HepG2 (cell line): ENCODE results near the gene MTRFR. TPM values are rescaled to one million over a fixed set of nuclear protein-coding genes. Genes with fewer than 3 reads are reported as not detected.

Source experiments
- ATAC-seq: fragments of 200-7000 bp; cut with Tn5 transposase; 3 replicates; pipeline ENCODE4 v1.9.1; 2020; ENCODE audit warnings: mild to moderate bottlenecking, moderate library complexity
- BruUV-seq: library from RNA; stranded (reverse); fragments of 400-500 nt; replicated peaks from 2 replicates; lab custom pipeline; 2021; lab: Mats Ljungman, UMichigan
- CTCF ChIA-PET: fragments of 300-600 bp; formaldehyde crosslinking; extraction: SDS; loops from one replicate; lab custom pipeline; 2021; ENCODE audit warnings: low total read pairs, inconsistent platforms, low intra/inter-chr PET ratio; lab: Yijun Ruan, JAX
- POLR2A ChIA-PET: fragments of 350-600 bp; sonication (Branson Sonifier 250); formaldehyde crosslinking; loops from one replicate; lab custom pipeline; 2020; ENCODE audit warnings: antibody characterized with exemption, inconsistent platforms; lab: Yijun Ruan, JAX
- DNase-seq: peaks from one replicate; pipeline ENCODE4 v3.0.0-alpha.2; 2015; ENCODE audit warnings: low spot score
- FAIRE-seq: peaks from 3 replicates; lab custom pipeline; 2011; peaks lifted over from hg19 to GRCh38; lab: Jason Lieb, UNC
- H2AFZ ChIP-seq: one replicate; pipeline ENCODE4 v1.6.1; 2011; ENCODE audit warnings: low read length, inconsistent platforms
- H3K27ac ChIP-seq: fragments of 300-600 bp; 3 replicates; pipeline ENCODE4 v1.8.0; 2011; ENCODE audit warnings: mixed run types, mild to moderate bottlenecking, mixed read lengths, low read length, inconsistent platforms; ENCODE audit not compliant: insufficient read depth; ENCODE audit errors: extremely low read length
- H3K27me3 ChIP-seq, 2 experiments: fragments of 200-600 bp in 1 of 2; 2 replicates in 1 of 2; 3 replicates in 1 of 2; pipeline versions ENCODE4 v1.6.0 to v1.8.0; 2011; ENCODE audit warnings: low read length in 2 of 2, mild to moderate bottlenecking in 2 of 2, moderate library complexity in 2 of 2, inconsistent platforms in 1 of 2; ENCODE audit not compliant: insufficient read depth in 2 of 2, control insufficient read depth in 1 of 2
- H3K36me3 ChIP-seq, 2 experiments: fragments of 200-600 bp in 1 of 2; replicated peaks in 1 of 2; 2 replicates in 1 of 2; 3 replicates in 1 of 2; pipeline versions ENCODE4 v1.5.1 to v1.8.0; 2011; ENCODE audit warnings: low read length in 2 of 2, inconsistent platforms in 1 of 2; ENCODE audit not compliant: insufficient read depth in 2 of 2, control insufficient read depth in 1 of 2
- H3K4me1 ChIP-seq: 2 replicates; pipeline ENCODE4 v1.5.1; 2012; ENCODE audit warnings: low read length, inconsistent platforms; ENCODE audit not compliant: insufficient read depth
- H3K4me2 ChIP-seq: 2 replicates; pipeline ENCODE4 v1.6.0; 2011; ENCODE audit warnings: low read depth, low read length, inconsistent platforms
- H3K4me3 ChIP-seq, 3 experiments: fragments of 200-600 bp in 1 of 3; sonication (generic), shearing (Covaris generic) in 1 of 3; replicated peaks in 1 of 3; 2 replicates each; pipeline ENCODE4 v1.5.1; 2011 to 2016; ENCODE audit warnings: low read length in 3 of 3, inconsistent platforms in 2 of 3, low read depth in 2 of 3, mild to moderate bottlenecking in 2 of 3, control low read depth in 1 of 3, mixed read lengths in 1 of 3; ENCODE audit not compliant: insufficient read depth in 1 of 3
- H3K79me2 ChIP-seq: one replicate; pipeline ENCODE4 v1.6.1; 2011; ENCODE audit warnings: low read length, inconsistent platforms; ENCODE audit not compliant: insufficient read depth
- H3K9ac ChIP-seq: 2 replicates; pipeline ENCODE4 v1.6.0; 2011; ENCODE audit warnings: mild to moderate bottlenecking, low read depth, low read length, inconsistent platforms; ENCODE audit not compliant: insufficient read depth
- H3K9me3 ChIP-seq: 2 replicates; pipeline ENCODE4 v1.5.1; 2012; ENCODE audit warnings: mild to moderate bottlenecking, low read length
- H4K20me1 ChIP-seq: 2 replicates; pipeline ENCODE4 v1.6.0; 2011; ENCODE audit warnings: inconsistent platforms, mild to moderate bottlenecking, low read length, moderate library complexity; ENCODE audit not compliant: insufficient read depth
- CCDC6 ChIP-seq: sonication (generic); formaldehyde crosslinking; IDR thresholded peaks from 2 replicates; pipeline ENCODE4 v1.8.1; 2022; ENCODE audit warnings: mild to moderate bottlenecking, missing genetic modification reagents, moderate library complexity
- GTF2F1 ChIP-seq: fragments of 150-350 bp; IDR thresholded peaks from 2 replicates; pipeline ENCODE4 v1.6.1; 2014; ENCODE audit warnings: low read length
- GTF3A ChIP-seq: sonication (generic); formaldehyde crosslinking; conservative IDR thresholded peaks from 2 replicates; pipeline ENCODE4 v1.4.0; 2020; ENCODE audit warnings: mild to moderate bottlenecking, missing genetic modification reagents
- HHEX ChIP-seq: IDR thresholded peaks from 2 replicates; pipeline ENCODE4 v1.6.1; 2016; ENCODE audit warnings: control low read depth
- KLF12 ChIP-seq: sonication (generic); formaldehyde crosslinking; IDR thresholded peaks from 2 replicates; pipeline ENCODE4 v1.4.0; 2020; ENCODE audit warnings: missing genetic modification reagents, borderline replicate concordance
- MAFF ChIP-seq: IDR thresholded peaks from 2 replicates; pipeline ENCODE4 v1.6.1; 2011; ENCODE audit warnings: low read depth, low read length, improper control_type of control experiment
- MAZ ChIP-seq, 2 experiments: sonication (generic) in 1 of 2; formaldehyde crosslinking in 1 of 2; IDR thresholded peaks; 2 replicates each; pipeline versions ENCODE4 v1.5.0 to v1.6.1; 2012 to 2020; ENCODE audit warnings: low read depth in 2 of 2, mild to moderate bottlenecking in 2 of 2, borderline replicate concordance in 1 of 2, improper control_type of control experiment in 1 of 2, low read length in 1 of 2, missing genetic modification reagents in 1 of 2, moderate library complexity in 1 of 2
- MTF1 ChIP-seq: sonication (generic); formaldehyde crosslinking; IDR thresholded peaks from 2 replicates; pipeline ENCODE4 v1.5.0; 2020; ENCODE audit warnings: missing genetic modification reagents
- PHF8 ChIP-seq: sonication (generic); formaldehyde crosslinking; IDR thresholded peaks from 2 replicates; pipeline ENCODE4 v1.5.0; 2020; ENCODE audit warnings: missing genetic modification reagents
- RAD21 ChIP-seq: fragments of 450-650 bp; formaldehyde crosslinking; IDR thresholded peaks from 2 replicates; pipeline ENCODE4 v1.5.0; 2020; ENCODE audit warnings: mild to moderate bottlenecking
- RCOR2 ChIP-seq: IDR thresholded peaks from 2 replicates; pipeline ENCODE4 v1.6.1; 2016; ENCODE audit warnings: missing biosample characterization, missing genetic modification reagents
- SAP130 ChIP-seq: IDR thresholded peaks from 2 replicates; pipeline ENCODE4 v1.6.1; 2016; ENCODE audit warnings: low read depth
- SMYD3 ChIP-seq: sonication (generic); formaldehyde crosslinking; IDR thresholded peaks from 2 replicates; pipeline ENCODE4 v1.8.1; 2023; ENCODE audit warnings: mild to moderate bottlenecking, missing genetic modification reagents
- ZFY ChIP-seq: sonication (generic); formaldehyde crosslinking; IDR thresholded peaks from 2 replicates; pipeline ENCODE4 v1.4.0; 2020; ENCODE audit warnings: missing genetic modification reagents
- ZNF121 ChIP-seq: sonication (generic); formaldehyde crosslinking; IDR thresholded peaks from 2 replicates; pipeline ENCODE4 v1.5.0; 2020; ENCODE audit warnings: mild to moderate bottlenecking, missing genetic modification reagents
- WGBS: methylation state at CpG from one replicate; pipeline ENCODE4 v1.1.6; 2017; ENCODE audit warnings: low lambda C conversion rate; 5-methylcytosine and 5-hydroxymethylcytosine counted together
- in situ Hi-C: cut with HindIII; loops from 2 replicates; pipeline ENCODE4 v1.10.0; 2017; ENCODE audit warnings: low pct_unique_long_range_greater_than_20kb; ENCODE audit not compliant: extremely low pct_ligation_motif_present
- intact Hi-C: fragments of 100-400 bp; cut with micrococcal nuclease; formaldehyde crosslinking; loops from one replicate; pipeline ENCODE4 v1.10.0; 2022; ENCODE audit not compliant: unreplicated experiment
- polyA plus RNA-seq, 8 experiments: library from polyadenylated mRNA; depleted of rRNA in 3 of 8; stranded (reverse) in 7 of 8; unstranded in 1 of 8; fragments of >200 nt; fragmentation: Illumina TruSeq in 4 of 8; extraction: Trizol in 4 of 8; gene quantifications; 2 replicates each; pipeline versions ENCODE4 v1.2.1 to v1.2.3, GENCODE V29; 2011 to 2016; ENCODE audit warnings: low read depth in 4 of 8, missing spikeins in 1 of 8, mixed read lengths in 1 of 8; ENCODE audit not compliant: insufficient read depth in 1 of 8
- total RNA-seq, 5 experiments: library from RNA; depleted of rRNA; stranded (reverse); fragments of >200 nt; fragmentation: Illumina TruSeq; extraction: Trizol; gene quantifications; 2 replicates each; pipeline ENCODE4 v1.2.3, GENCODE V29; 2016; ENCODE audit warnings: low read depth in 1 of 5
- TF ChIP-seq, protein P1 (sequence below): IDR thresholded peaks from 2 replicates; pipeline ENCODE4 v1.6.1; 2016; ENCODE audit warnings: missing compliant biosample characterization, missing genetic modification reagents, borderline replicate concordance
- TF ChIP-seq, protein P2 (sequence below): IDR thresholded peaks from 2 replicates; pipeline ENCODE4 v1.6.1; 2018; ENCODE audit warnings: missing genetic modification reagents, mild to moderate bottlenecking, missing compliant biosample characterization
- TF ChIP-seq, protein P3 (sequence below): sonication (generic); formaldehyde crosslinking; IDR thresholded peaks from 2 replicates; pipeline ENCODE4 v1.9.0; 2022; ENCODE audit warnings: low read depth, missing genetic modification reagents
- TF ChIP-seq, protein P4 (sequence below): sonication (generic); formaldehyde crosslinking; IDR thresholded peaks from 2 replicates; pipeline ENCODE4 v1.5.0; 2020; ENCODE audit warnings: mild to moderate bottlenecking, missing genetic modification reagents, moderate library complexity

MTRFR gene
- total and polyA plus RNA-seq, 2 of the 13 experiments (the other 11 are each of a cell fraction or from before 2014, with no cell fraction given), result 7.1 to 9.9 TPM

DNA sequence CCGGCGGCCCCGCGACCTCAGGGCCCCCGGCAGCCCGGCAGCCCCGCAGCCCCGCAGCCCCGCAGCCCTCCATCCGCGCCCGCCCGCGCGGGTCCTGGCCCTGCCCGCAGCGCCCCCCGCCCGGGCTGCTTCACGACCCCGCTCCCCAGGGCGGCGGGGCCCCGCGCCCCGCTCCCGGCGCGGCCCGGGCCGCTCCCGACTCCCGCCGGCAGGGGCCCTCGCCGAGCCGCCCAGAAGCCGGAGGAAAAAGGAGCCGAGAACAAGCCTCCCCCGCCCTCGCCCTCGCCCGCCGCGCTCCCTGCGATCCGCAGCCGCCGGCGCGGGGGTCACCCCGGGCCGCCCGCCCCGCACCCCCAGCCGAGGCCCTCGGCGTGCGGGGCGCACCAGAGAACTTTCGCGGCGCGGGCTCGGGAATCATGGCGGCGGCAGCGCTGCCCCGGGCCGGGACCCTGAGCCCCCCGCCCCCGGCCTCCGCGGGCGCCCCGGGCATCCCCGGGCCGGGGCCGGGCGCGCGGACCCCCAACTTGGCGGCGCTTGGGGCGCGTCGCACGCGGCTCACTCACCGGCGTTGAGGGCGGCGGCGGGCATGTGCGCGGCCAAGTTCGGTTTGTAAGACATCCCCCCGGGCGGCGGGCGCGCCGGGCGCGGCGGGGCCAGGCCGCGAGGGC, 37.9 kb downstream of the MTRFR start:
- H3K4me2 ChIP-seq, result peak overlapping the region; percentile 78
- no CpG with 5 or more reads among the region's 108 CpGs for whole genome bisulfite sequencing
- peak overlapping the region; percentile 86 for H3K9ac ChIP-seq
- in situ Hi-C loops (no loop called here), intact Hi-C loops (no loop called here)
- peaks cover 23% of the 10 kb centered on the region for H3K4me1 ChIP-seq
- no peaks in the 10 kb centered on the region for H3K9me3 ChIP-seq
- H3K27ac ChIP-seq, result peak overlapping the region; percentile 83
- H3K27me3 ChIP-seq, result no peaks in the 10 kb centered on the region; a peak in 1 of 5 replicates
- H3K79me2 ChIP-seq, result peaks cover 38% of the 10 kb centered on the region
- BruUV-seq, result no TSS peak
- ATAC-seq (peak; percentile 35), DNase-seq (peak; percentile 31), FAIRE-seq (no peak)
- peaks cover 13% of the 10 kb centered on the region in 2 experiments; a peak in 4 of 5 replicates for H3K36me3 ChIP-seq
- peak overlapping the region; percentile 71 to 95 (median 81); a peak in 5 of 6 replicates for H3K4me3 ChIP-seq
- H4K20me1 ChIP-seq, result no peaks in the 10 kb centered on the region
- no peak overlapping the region for H2AFZ ChIP-seq
- ChIA-PET POLR2A (interaction anchor here (4.6 kb wide), 1 partner anchor 38 kb away, joined by 18 read pairs; the partner anchor contains the start of genes MPHOSPH9 and MTRFR), CTCF (no interaction called here)
- TF ChIP-seq ZFY (CRISPR knock-in tag) (peak; percentile 12; the same call in 1 of the 2 replicates), ZNF121 (CRISPR knock-in tag) (no peak), GTF3A (CRISPR knock-in tag) (no peak), GTF2F1 (no peak), RAD21 (peak; percentile 86), MAZ (IDR thresholded peaks at IDR 0.05; ENCODE audit: borderline replicate concordance, low read depth, low read length) (no peak), MAZ (CRISPR knock-in tag; IDR thresholded peaks at IDR 0.05; ENCODE audit: low read depth) (peak; percentile 69; the same call in 1 of the 2 replicates), HHEX (CRISPR knock-in tag) (no peak), KLF12 (CRISPR knock-in tag) (no peak), MTF1 (CRISPR knock-in tag) (no peak), RCOR2 (CRISPR knock-in tag) (no peak), SAP130 (no peak; the same call in 1 of the 2 replicates), PHF8 (CRISPR knock-in tag) (0 out of 2 replicates have a peak, but pooled peaks have one; percentile 15), CCDC6 (no peak), MAFF (no peak), SMYD3 (no peak)
- TF ChIP-seq, protein P1, sequence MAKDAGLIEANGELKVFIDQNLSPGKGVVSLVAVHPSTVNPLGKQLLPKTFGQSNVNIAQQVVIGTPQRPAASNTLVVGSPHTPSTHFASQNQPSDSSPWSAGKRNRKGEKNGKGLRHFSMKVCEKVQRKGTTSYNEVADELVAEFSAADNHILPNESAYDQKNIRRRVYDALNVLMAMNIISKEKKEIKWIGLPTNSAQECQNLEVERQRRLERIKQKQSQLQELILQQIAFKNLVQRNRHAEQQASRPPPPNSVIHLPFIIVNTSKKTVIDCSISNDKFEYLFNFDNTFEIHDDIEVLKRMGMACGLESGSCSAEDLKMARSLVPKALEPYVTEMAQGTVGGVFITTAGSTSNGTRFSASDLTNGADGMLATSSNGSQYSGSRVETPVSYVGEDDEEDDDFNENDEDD, result 0 out of 2 replicates have a peak, but pooled peaks have one; percentile 5
- TF ChIP-seq, protein P2, sequence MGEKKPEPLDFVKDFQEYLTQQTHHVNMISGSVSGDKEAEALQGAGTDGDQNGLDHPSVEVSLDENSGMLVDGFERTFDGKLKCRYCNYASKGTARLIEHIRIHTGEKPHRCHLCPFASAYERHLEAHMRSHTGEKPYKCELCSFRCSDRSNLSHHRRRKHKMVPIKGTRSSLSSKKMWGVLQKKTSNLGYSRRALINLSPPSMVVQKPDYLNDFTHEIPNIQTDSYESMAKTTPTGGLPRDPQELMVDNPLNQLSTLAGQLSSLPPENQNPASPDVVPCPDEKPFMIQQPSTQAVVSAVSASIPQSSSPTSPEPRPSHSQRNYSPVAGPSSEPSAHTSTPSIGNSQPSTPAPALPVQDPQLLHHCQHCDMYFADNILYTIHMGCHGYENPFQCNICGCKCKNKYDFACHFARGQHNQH (CRISPR knock-in tag), result no peak
- TF ChIP-seq, protein P3, sequence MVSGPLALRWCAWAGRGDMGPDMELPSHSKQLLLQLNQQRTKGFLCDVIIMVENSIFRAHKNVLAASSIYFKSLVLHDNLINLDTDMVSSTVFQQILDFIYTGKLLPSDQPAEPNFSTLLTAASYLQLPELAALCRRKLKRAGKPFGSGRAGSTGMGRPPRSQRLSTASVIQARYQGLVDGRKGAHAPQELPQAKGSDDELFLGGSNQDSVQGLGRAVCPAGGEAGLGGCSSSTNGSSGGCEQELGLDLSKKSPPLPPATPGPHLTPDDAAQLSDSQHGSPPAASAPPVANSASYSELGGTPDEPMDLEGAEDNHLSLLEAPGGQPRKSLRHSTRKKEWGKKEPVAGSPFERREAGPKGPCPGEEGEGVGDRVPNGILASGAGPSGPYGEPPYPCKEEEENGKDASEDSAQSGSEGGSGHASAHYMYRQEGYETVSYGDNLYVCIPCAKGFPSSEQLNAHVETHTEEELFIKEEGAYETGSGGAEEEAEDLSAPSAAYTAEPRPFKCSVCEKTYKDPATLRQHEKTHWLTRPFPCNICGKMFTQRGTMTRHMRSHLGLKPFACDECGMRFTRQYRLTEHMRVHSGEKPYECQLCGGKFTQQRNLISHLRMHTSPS, result no peak
- TF ChIP-seq, protein P4, sequence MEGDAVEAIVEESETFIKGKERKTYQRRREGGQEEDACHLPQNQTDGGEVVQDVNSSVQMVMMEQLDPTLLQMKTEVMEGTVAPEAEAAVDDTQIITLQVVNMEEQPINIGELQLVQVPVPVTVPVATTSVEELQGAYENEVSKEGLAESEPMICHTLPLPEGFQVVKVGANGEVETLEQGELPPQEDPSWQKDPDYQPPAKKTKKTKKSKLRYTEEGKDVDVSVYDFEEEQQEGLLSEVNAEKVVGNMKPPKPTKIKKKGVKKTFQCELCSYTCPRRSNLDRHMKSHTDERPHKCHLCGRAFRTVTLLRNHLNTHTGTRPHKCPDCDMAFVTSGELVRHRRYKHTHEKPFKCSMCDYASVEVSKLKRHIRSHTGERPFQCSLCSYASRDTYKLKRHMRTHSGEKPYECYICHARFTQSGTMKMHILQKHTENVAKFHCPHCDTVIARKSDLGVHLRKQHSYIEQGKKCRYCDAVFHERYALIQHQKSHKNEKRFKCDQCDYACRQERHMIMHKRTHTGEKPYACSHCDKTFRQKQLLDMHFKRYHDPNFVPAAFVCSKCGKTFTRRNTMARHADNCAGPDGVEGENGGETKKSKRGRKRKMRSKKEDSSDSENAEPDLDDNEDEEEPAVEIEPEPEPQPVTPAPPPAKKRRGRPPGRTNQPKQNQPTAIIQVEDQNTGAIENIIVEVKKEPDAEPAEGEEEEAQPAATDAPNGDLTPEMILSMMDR (CRISPR knock-in tag), result peak; percentile 60
